Activated CD4-positive, alpha-beta T cell treated with anti-CD3 and anti-CD28 coated beads for 1 hour (primary cell): ENCODE results near the gene GNA12.
"Not testable (repeated sequence)": the region's sequence is repeated elsewhere in the genome, so short reads cannot be mapped to it uniquely, and the experiment has no call there.

Experiments
- DNase-seq: peaks from one replicate; pipeline ENCODE4 v3.0.0-alpha.2; 2020

Gene GNA12

GRCh38 chr7:2743523-2744185, 100.5 kb downstream of the GNA12 start:
- DNase-seq, result not testable (repeated sequence)

DNA sequence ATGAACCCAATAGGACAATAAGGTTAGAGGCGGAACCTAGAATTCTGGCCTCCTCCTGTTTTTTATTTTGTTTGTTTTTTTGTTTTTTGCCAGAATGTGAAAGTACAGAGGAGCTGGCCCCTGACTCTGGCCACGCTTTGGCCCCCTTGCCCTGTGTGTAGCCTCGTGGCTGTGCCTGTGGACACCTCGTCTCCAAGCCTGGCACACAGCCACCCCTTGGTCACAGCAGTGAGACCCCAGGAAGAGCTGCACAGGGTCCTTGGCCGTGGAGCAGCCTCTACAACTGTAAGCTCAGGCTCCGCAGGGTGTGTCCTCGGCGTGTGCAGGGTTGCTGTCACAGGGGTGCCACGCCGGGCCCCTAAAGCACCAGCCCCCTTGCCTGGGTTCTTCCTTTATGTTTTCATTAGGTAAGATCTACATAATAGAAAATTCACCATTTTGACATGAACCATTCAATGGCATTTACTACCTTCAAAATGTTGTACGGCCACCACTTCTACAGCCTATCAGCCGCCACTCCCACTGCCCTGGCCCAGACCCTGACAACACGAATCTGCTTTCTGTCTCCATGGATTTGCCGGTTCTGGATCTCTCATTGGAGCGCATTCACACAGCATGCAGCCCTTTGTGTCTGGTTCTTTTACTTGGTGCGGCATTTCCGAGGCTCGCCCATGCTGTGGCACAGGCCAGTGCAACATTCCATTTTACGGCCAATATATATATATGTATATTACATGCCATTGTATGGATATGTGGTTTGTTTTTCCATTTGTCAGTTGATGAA, 105.2 kb downstream of the GNA12 start:
- DNase-seq, result no peak

DNA sequence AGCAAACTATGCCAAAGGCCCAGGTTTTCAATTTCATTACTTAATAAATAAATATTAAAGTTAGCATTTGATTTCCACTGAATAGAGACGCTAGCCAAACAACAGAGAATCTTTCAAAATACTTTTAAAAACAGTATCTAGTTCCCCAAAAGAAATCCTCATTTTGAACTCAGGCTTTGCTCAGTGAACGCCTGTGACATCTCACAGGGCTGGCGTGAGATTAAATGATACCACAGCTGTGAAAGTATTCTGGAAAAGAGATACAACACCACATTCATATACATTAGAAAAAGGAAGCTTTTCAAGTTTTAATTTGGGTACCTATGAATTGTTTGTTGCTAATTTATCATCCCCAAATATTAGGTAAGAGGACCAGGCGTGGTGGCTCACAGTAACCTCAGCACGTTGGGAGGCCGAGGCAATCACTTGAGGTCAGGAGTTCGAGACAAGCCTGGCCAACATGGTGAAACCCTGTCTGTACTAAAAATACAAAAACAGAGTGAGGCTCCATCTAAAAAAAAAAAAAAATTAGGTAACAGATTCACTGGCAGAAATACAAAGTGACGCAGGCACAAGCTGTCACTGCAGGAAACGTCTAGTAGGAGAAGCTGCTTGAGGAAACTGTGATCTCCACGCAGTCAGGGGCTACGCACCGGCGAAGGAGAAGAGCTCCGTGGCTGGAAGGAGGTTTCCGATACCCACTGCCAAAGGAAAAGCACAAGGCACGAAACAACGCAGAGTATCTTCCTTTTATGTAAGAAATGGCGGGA, 106.2 kb downstream of the GNA12 start:
- no peak for DNase-seq

GRCh38 chr7:2737005-2737743, 106.9 kb downstream of the GNA12 start:
- not testable (repeated sequence) for DNase-seq

GRCh38 chr7:2736411-2736914, 107.6 kb downstream of the GNA12 start:
- no peak for DNase-seq

GRCh38 chr7:2735744-2736143, 108.4 kb downstream of the GNA12 start:
- DNase-seq, result no peak

GRCh38 chr7:2734751-2735571, 109.1 kb downstream of the GNA12 start:
- no peak for DNase-seq

DNA sequence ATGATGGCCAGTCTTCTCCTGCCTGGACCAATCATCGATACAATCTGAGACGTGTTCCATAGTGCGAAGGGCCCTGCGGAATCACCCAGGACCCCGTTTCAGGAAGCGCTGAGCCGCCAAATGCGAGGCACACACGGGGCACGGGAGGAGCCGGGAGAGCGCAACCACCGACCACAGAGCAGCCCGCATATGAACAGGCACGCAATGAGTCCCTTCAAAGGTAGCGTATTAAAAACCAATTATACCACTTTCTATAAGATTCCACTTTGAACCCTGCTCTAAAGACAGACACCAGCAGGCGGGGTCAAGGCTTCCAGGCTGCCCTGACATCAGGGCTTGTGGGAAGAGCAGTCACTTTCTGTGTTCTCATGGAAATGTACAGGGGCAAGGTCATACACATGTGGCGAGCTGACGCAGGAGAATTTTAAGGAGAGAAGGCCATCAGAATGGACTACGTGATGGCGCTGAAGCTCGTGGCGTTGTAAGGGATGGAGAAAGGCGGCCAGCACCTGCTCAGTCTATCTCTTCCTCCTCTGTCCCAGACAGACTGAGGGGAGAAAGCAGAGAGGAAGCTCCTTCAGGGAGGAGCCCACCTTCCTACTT, 109.9 kb downstream of the GNA12 start:
- no peak for DNase-seq

DNA sequence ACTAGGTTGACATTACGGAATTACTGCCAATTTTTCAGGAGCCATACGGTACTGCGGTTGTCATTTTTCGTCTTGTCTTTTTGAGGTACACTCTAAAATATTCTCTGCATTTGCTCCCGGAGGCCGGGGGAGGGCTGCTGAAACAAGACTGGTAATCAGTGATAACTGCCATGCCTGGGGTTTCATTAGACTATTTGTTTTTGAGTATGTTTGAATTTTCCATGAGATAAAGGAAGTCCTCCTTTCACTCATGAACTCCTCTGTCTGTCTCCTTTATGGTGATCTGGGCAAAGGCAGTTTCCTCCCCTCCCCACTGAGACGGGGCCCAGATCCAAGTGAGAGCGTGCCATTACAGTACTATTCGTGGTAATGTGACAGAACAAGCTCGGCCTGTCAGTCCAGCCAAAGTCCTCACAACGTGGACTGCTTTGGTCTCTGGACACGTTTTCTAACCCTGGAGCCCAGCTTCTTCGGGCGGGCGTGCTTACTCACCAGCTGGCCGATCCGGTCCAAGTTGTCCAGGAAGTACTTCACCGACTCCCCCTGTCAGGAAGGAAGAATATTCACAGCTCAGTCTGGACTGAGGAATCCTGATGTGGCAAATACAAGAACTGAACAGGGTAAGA, 111.0 kb downstream of the GNA12 start:
- no peak for DNase-seq

DNA sequence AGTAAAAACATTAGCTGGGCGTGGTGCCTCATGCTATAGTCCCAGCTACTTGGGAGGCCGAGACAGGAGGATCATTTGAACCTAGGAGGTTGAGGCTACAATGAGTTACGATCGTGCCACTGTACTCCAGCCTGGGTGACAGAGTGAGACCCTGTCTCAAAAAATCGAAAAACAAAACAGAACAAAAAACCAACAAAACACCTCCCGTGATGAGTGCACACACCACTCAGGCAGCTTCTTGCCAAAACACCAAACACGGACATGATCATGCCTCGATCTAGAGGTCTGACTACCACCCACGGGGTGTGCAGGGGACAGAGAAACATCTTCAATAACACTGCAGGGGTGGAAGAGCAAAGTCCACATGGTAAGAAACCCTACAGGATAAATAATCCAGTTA, 111.7 kb downstream of the GNA12 start:
- DNase-seq, result no peak

GRCh38 chr7:2730846-2731770, 113.0 kb downstream of the GNA12 start:
- no peak for DNase-seq

GRCh38 chr7:2729893-2730716, 114.0 kb downstream of the GNA12 start:
- no peak for DNase-seq

DNA sequence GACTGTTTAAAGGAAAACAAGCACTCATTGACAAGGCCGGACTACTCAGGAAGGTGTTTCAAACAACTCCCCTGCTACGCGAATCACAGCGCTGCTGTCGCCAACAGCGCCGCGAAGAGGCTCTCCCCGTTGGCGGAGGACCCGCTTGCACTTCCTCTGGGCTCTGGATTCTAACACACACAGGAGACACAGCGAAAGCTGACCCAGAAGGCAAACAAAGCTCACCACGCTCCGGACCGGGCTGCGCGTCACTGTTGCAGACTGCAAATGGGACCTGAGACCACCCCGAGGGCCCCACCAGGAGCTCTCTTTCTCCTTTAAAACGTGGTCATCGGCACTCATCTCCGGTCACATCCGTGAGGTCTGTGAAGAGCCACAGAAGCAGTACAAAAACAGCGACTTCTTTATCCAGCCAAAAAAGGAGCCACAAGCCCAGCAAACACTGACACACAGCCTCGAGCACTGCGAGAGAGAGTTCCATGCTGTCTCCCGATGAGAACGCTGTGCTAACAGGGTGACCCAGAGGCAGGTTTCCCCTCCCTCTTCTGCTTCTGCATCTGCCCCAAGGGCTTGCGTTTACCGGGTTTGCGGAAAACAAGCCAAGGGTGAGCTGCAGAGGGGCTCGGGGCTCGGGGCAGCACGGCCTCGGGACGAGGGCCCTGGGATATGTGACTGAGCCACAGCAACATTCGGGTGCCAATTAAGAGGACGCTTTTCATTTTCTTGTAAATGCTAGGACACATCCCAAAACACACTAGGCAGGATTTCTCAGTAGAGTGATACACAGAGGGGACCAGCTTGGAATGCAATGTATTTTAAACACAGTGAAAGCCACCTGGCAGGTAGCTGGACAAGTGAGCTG, 114.8 kb downstream of the GNA12 start:
- DNase-seq, result no peak

DNA sequence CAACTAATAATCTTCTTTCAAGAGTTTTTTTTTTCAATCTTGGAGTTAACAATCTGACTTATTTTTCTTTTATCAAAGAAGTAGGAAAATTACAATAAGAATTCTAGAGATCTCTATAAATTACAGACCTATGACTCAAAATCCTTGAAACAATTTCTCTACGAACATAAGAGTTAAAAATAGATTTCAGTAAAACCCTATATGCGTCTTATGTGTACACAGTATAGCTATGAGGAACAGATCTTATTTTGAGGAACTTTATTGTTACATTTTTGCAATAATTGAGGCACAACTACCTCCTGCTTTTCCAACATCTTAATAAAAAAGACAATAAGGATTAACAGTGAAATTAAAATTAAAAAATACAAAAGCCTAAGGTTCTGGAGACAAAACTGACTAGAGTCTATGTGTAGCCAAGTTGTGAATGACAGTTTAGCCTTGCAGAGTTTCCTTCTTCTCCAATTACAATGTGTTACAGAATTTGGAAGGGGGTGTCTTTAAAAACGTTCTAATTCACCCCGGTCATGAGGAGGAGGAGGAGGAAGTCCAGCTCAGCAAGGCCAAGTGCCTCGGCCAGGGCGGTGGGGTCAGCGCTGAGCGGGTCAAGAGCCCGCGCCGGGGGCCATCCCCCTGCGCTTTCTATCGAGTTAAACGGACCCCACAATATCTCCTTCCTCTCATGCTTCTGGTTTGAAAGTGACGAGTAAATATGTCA, 115.6 kb downstream of the GNA12 start:
- DNase-seq, result no peak

DNA sequence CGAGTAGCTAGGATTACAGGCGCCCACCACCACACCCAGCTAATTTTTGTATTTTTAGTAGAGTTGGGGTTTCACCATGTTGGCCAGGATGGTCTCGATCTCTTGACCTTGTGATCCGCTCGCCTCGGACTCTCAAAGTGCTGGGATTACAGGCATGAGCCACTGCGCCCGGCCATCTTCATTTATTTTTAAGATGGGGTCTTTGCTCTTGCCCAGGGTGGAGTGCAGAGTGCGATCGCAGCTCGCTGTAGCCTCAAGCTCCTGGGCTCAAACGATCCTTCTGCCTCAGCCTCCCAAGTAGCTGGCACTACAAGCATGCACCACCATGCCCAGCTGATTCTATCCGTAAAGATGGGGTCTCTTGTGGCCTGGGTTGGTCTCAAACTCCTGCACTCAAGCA, 116.9 kb downstream of the GNA12 start:
- DNase-seq, result not testable (repeated sequence)

DNA sequence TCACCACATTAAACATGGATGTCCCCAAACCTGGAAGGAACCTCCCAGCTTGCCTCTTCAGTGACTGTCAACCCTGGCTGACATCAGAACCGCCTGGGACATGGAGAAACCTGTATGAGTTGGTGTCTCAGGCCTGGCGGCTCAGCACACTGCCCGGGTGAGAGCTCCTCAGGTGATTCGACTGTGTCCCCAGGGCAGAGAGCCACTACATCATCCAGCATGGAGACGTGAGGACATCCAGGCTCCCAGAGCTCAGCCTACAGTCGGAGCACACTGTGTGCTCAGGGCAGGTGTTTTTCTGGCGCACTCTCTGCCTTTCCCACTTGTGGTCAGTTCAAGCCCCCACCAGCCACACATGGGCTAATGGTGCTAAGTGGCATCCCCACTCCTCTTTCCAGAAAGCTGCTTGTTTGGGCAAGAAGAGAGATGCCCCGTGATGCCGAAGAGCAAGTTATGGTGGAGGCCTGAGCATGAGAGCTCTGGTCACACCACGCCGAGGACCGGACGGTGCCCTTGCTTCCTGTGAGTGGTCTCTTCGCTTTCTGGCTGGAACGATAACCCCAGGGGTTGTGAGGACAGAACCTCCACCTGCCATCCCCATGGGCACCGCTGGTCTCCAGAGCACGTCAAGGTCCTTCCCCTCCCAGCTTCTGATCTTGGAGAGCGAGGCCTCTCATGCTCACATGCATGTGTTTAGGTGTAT, 117.6 kb downstream of the GNA12 start:
- no peak for DNase-seq
